Endodermal cell (in vitro differentiated cells): ENCODE data around the gene GALNT9. TPM values are rescaled to one million over a fixed set of nuclear protein-coding genes. Genes with fewer than 3 reads are reported as not detected.

Experiments used
- DNase-seq: peaks from one replicate; pipeline ENCODE4 v3.0.0-alpha.2; 2017
- H3K27ac ChIP-seq: 2 replicates; pipeline ENCODE4 v1.5.1; 2013; ENCODE audit warnings: mild to moderate bottlenecking, low read depth, low read length, moderate library complexity
- H3K27me3 ChIP-seq: 2 replicates; pipeline ENCODE4 v1.6.1; 2013; ENCODE audit warnings: mild to moderate bottlenecking, low read length, moderate library complexity; ENCODE audit not compliant: insufficient read depth, control insufficient read depth, poor library complexity, severe bottlenecking
- H3K36me3 ChIP-seq: 2 replicates; pipeline ENCODE4 v1.7.0; 2013; ENCODE audit warnings: mild to moderate bottlenecking, low read length, moderate library complexity; ENCODE audit not compliant: control insufficient read depth, insufficient read depth
- H3K4me1 ChIP-seq: one replicate; pipeline ENCODE4 v1.7.0; 2013; ENCODE audit warnings: low read length; ENCODE audit not compliant: control insufficient read depth, insufficient read depth
- H3K4me3 ChIP-seq: 2 replicates; pipeline ENCODE4 v1.5.1; 2013; ENCODE audit warnings: mild to moderate bottlenecking, low read length, moderate library complexity
- H3K9ac ChIP-seq: 2 replicates; pipeline ENCODE4 v1.6.1; 2013; ENCODE audit warnings: mild to moderate bottlenecking, low read length, moderate library complexity; ENCODE audit not compliant: poor library complexity, severe bottlenecking; ENCODE audit errors: extremely low read depth
- H3K9me3 ChIP-seq: 2 replicates; pipeline ENCODE4 v1.6.1; 2013; ENCODE audit warnings: mild to moderate bottlenecking, low read length, moderate library complexity; ENCODE audit not compliant: control insufficient read depth
- H3K27ac Mint-ChIP-seq: 2 replicates; pipeline ENCODE4 v1.8.0; 2020; ENCODE audit warnings: mixed read lengths
- H3K27me3 Mint-ChIP-seq: 2 replicates; pipeline ENCODE4 v1.8.0; 2021; ENCODE audit warnings: mild to moderate bottlenecking, mixed read lengths; ENCODE audit not compliant: insufficient read depth
- H3K36me3 Mint-ChIP-seq: 2 replicates; pipeline ENCODE4 v1.8.0; 2020; ENCODE audit warnings: low read depth, mixed read lengths
- H3K4me1 Mint-ChIP-seq: 2 replicates; pipeline ENCODE4 v1.8.0; 2020; ENCODE audit warnings: mixed read lengths
- H3K4me3 Mint-ChIP-seq: 2 replicates; pipeline ENCODE4 v1.8.0; 2020; ENCODE audit warnings: mild to moderate bottlenecking, moderate library complexity, mixed read lengths
- H3K9me3 Mint-ChIP-seq: 2 replicates; pipeline ENCODE4 v1.8.0; 2020; ENCODE audit warnings: mild to moderate bottlenecking, mixed read lengths
- CTCF ChIP-seq: fragments of 200-600 bp; sonication (generic); conservative IDR thresholded peaks from 2 replicates; pipeline ENCODE4 v1.5.0; 2021; ENCODE audit warnings: antibody characterized with exemption, mild to moderate bottlenecking
- WGBS, 2 experiments: methylation state at CpG; one replicate each; pipeline versions ENCODE4 v1.1.5 to v1.1.7; 2013; ENCODE audit warnings: missing lambda C conversion rate in 2 of 2, mixed read lengths in 1 of 2; ENCODE audit not compliant: insufficient coverage in 1 of 2, insufficient read length in 1 of 2; 5-methylcytosine and 5-hydroxymethylcytosine counted together
- total RNA-seq, 2 donors: library from RNA; stranded (reverse); fragmentation: NEBNext Ultra II Directional in 1 of 2; extraction: Animal tissue kit (Norgen Biotek cat#: 25700) in 1 of 2; gene quantifications; 2 replicates in 1 of 2; 3 replicates in 1 of 2; pipeline ENCODE4 v1.2.1, GENCODE V29; 2021

GALNT9 gene
- total RNA-seq, 2 donors from 2014 or later = 0.13 TPM; not detected in 1

- Histone ChIP-seq H3K9ac (no peak overlapping the region), H3K4me3 (no peak overlapping the region), H3K27ac (no peak overlapping the region), H3K4me1 (no peaks in the 10 kb centered on the region), H3K9me3 (peaks cover 17% of the 10 kb centered on the region), H3K36me3 (no peaks in the 10 kb centered on the region), H3K27me3 (peaks cover 6% of the 10 kb centered on the region)
- Mint-ChIP-seq H3K4me1 (no peaks in the 10 kb centered on the region), H3K9me3 (no peaks in the 10 kb centered on the region), H3K27me3 (peaks cover 10% of the 10 kb centered on the region), H3K36me3 (no peaks in the 10 kb centered on the region), H3K4me3 (no peak overlapping the region), H3K27ac (no peak overlapping the region)
- no peak for TF ChIP-seq CTCF
- WGBS, 2 experiments = 85 to 87% methylated on average over 10 to 20 of the region's 25 CpGs
- no peak for DNase-seq
These were observed 94.1 kb downstream of the GALNT9 start for GRCh38 chr12:132235116-132235820.

- TF ChIP-seq CTCF = no peak
- Mint-ChIP-seq H3K4me1 (no peaks in the 10 kb centered on the region), H3K27ac (no peak overlapping the region), H3K4me3 (no peak overlapping the region), H3K27me3 (peaks cover 12% of the 10 kb centered on the region), H3K36me3 (no peaks in the 10 kb centered on the region), H3K9me3 (no peaks in the 10 kb centered on the region)
- WGBS, 2 experiments = 91 to 92% methylated on average over 14 to 22 of the region's 22 CpGs
- Histone ChIP-seq H3K4me1 (no peaks in the 10 kb centered on the region), H3K9ac (no peak overlapping the region), H3K27ac (no peak overlapping the region), H3K4me3 (no peak overlapping the region), H3K9me3 (peaks cover 19% of the 10 kb centered on the region), H3K27me3 (no peaks in the 10 kb centered on the region), H3K36me3 (no peaks in the 10 kb centered on the region)
- no peak for DNase-seq
These were observed 99.0 kb downstream of the GALNT9 start for GRCh38 chr12:132230381-132230780.

- Mint-ChIP-seq H3K4me1 (no peaks in the 10 kb centered on the region), H3K36me3 (no peaks in the 10 kb centered on the region), H3K9me3 (no peaks in the 10 kb centered on the region), H3K27ac (no peak overlapping the region), H3K4me3 (no peak overlapping the region), H3K27me3 (peaks cover 8% of the 10 kb centered on the region)
- Histone ChIP-seq H3K27ac (no peak overlapping the region), H3K9ac (no peak overlapping the region), H3K36me3 (no peaks in the 10 kb centered on the region), H3K4me3 (no peak overlapping the region), H3K9me3 (peaks cover 23% of the 10 kb centered on the region), H3K4me1 (no peaks in the 10 kb centered on the region), H3K27me3 (no peaks in the 10 kb centered on the region)
- WGBS, 2 experiments = 92 to 94% methylated on average over 10 to 17 of the region's 17 CpGs
- DNase-seq = no peak
- no peak for TF ChIP-seq CTCF
These were observed 99.5 kb downstream of the GALNT9 start for GRCh38 chr12:132229926-132230325.
